K562 (cell line): ENCODE results near the gene SLC16A4. TPM values are rescaled to one million over a fixed set of nuclear protein-coding genes. Genes with fewer than 3 reads are reported as not detected.

Experiments
- ARNT ChIP-seq, 2 experiments: fragments of 450-650 bp; IDR thresholded peaks; 2 replicates each; pipeline ENCODE4 v1.6.1; 2016; ENCODE audit warnings: mild to moderate bottlenecking in 1 of 2
- CREB3 ChIP-seq: fragments of 450-650 bp; conservative IDR thresholded peaks from 2 replicates; pipeline ENCODE4 v1.6.1; 2016; ENCODE audit warnings: missing genetic modification characterization, low read depth, mild to moderate bottlenecking, missing compliant biosample characterization, moderate library complexity
- CREB3L1 ChIP-seq: fragments of 450-650 bp; IDR thresholded peaks from 2 replicates; pipeline ENCODE4 v1.6.1; 2014; ENCODE audit warnings: low read depth, mild to moderate bottlenecking, moderate library complexity, borderline replicate concordance
- DDX20 ChIP-seq: fragments of 450-650 bp; IDR thresholded peaks from 2 replicates; pipeline ENCODE4 v1.6.1; 2016; ENCODE audit warnings: missing genetic modification characterization, low read depth, mild to moderate bottlenecking, missing compliant biosample characterization, moderate library complexity
- GATAD2A ChIP-seq: fragments of 450-650 bp; IDR thresholded peaks from 2 replicates; pipeline ENCODE4 v1.6.1; 2017
- GATAD2B ChIP-seq: fragments of 450-650 bp; IDR thresholded peaks from 2 replicates; pipeline ENCODE4 v1.6.1; 2017; ENCODE audit warnings: mild to moderate bottlenecking, borderline replicate concordance
- MGA ChIP-seq: fragments of 450-650 bp; IDR thresholded peaks from 2 replicates; pipeline ENCODE4 v1.6.1; 2016; ENCODE audit warnings: mild to moderate bottlenecking, moderate library complexity
- POLR2AphosphoS2 ChIP-seq: IDR thresholded peaks from 2 replicates; pipeline ENCODE4 v1.6.1; 2012; ENCODE audit warnings: low read length, improper control_type of control experiment
- RAD51 ChIP-seq: fragments of 450-650 bp; IDR thresholded peaks from 2 replicates; pipeline ENCODE4 v1.7.1; 2016; ENCODE audit warnings: low read depth, mild to moderate bottlenecking, borderline replicate concordance
- SMARCE1 ChIP-seq: fragments of 450-650 bp; IDR thresholded peaks from 2 replicates; pipeline ENCODE4 v1.7.1; 2016; ENCODE audit warnings: mild to moderate bottlenecking
- THAP7 ChIP-seq: fragments of 250-450 bp; sonication (Bioruptor Pico); IDR thresholded peaks from 2 replicates; pipeline ENCODE4 v1.5.0; 2021
- ZC3H4 ChIP-seq: sonication (generic); formaldehyde crosslinking; IDR thresholded peaks from 2 replicates; pipeline ENCODE4 v1.9.0; 2021; ENCODE audit warnings: missing genetic modification reagents, borderline replicate concordance
- ZNF124 ChIP-seq: sonication (generic); formaldehyde crosslinking; IDR thresholded peaks from 2 replicates; pipeline ENCODE4 v1.8.1; 2022; ENCODE audit warnings: missing genetic modification reagents
- ZNF24 ChIP-seq: fragments of 450-650 bp; IDR thresholded peaks from 2 replicates; pipeline ENCODE4 v1.6.1; 2016
- polyA plus RNA-seq, 8 experiments: library from polyadenylated mRNA; depleted of rRNA in 4 of 8; stranded (reverse) in 5 of 8; unstranded in 3 of 8; fragments of >200 nt; fragmentation: Nextera tagmentation in 2 of 8; fragmentation: Illumina TruSeq in 1 of 8; extraction: Ambion mirVana in 2 of 8; extraction: Trizol in 1 of 8; gene quantifications; 2 replicates each; pipeline versions ENCODE4 v1.2.1 to v1.2.3, GENCODE V29; 2011 to 2014; ENCODE audit warnings: inconsistent platforms in 1 of 8, missing spikeins in 1 of 8
- total RNA-seq, 7 experiments: library from RNA; depleted of rRNA in 6 of 7; stranded (reverse); fragments of >200 nt in 6 of 7; fragmentation: Illumina TruSeq in 2 of 7; extraction: Trizol in 2 of 7; gene quantifications; 2 replicates each; pipeline versions ENCODE4 v1.2.1 to v1.2.3, GENCODE V29; 2011 to 2021; ENCODE audit warnings: low replicate concordance in 1 of 7

Gene SLC16A4
- total and polyA plus RNA-seq, 9 of the 15 experiments (the other 6 are each of a cell fraction or from before 2014, with no cell fraction given), result 0.04 to 0.31 (median 0.18) TPM; not detected in 1

GRCh38 chr1:110337704-110338308 lies 53.0 kb downstream of the SLC16A4 start (continued):
- TF ChIP-seq DDX20 (tag), result no peak
- TF ChIP-seq MGA, result no peak
- peak; percentile 41; the same call in 1 of the 2 replicates for TF ChIP-seq THAP7 (CRISPR knock-in tag)
- no peak; the same call in 1 of the 2 replicates for TF ChIP-seq GATAD2B
- TF ChIP-seq ZNF124 (CRISPR knock-in tag), result no peak
- no peak for TF ChIP-seq GATAD2A
- no peak for TF ChIP-seq RAD51
- TF ChIP-seq ZC3H4, result peak; percentile 90
- TF ChIP-seq ZNF24, result peak; percentile 52; the same call in 1 of the 2 replicates
- TF ChIP-seq SMARCE1, result peak; percentile 73; the same call in 1 of the 2 replicates
- peak; percentile 86; the same call in 1 of the 2 replicates for TF ChIP-seq CREB3L1
- TF ChIP-seq ARNT (IDR thresholded peaks at IDR 0.05), result peak in 1 of 2 experiments; percentile 48; a peak in 2 of 4 replicates
- no peak for TF ChIP-seq POLR2AphosphoS2
- 0 out of 2 replicates have a peak, but pooled peaks have one; percentile 42 for TF ChIP-seq CREB3 (tag)
